ENCODE measurements around the gene OR6J1. TPM values are rescaled to one million over a fixed set of nuclear protein-coding genes. Genes with fewer than 3 reads are reported as not detected.

Gene OR6J1
- total and polyA plus RNA-seq, 2 of the 13 experiments (the other 11 are each of a cell fraction or from before 2014, with no cell fraction given), result not detected

DNA sequence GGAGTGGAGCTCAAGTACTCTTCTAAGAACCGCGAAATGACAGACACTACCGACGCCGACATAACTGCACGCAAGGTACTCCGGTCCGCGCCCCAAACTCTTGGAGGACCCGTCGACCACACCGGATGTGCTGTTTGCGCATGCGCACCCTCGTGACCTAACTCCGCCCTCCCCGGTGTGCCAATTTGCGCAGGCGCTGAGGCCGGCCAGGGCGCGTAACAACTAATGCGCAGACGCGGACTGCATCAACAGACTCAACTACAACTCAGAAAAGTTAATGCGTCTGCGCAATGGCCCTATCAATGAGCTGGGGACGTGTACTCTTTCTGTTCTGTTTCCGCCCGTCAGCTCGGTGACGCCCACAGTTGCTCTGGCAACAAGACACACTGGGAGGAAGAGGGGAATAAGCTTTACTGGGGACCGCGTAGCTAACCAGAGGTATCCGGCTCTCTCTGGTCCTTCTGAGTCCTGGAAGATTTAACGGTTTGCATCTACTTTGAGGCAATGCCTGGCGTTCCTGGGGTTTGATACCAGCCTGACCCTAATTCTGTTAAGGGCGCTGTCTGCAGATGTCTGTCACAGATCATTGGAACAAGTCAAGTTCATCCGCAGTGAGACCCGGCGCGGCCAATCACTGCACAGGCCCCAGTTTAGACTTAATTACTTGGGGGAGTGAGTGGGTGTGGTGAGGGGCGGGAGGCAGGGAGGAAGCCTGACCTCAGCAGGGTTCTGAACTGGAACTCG, 54.9 kb downstream of the OR6J1 start, which contains the start of gene DAD1 (continued):
- TF ChIP-seq CEBPB (IDR thresholded peaks at IDR 0.05; ENCODE audit: borderline replicate concordance, low read depth, low read length), result peak; percentile 66; the same call in 1 of the 2 replicates
- TF ChIP-seq KDM2A (CRISPR knock-in tag; IDR thresholded peaks at IDR 0.05; ENCODE audit: borderline replicate concordance, low read depth), result peak; percentile 72
- TF ChIP-seq NFE2L2 (IDR thresholded peaks at IDR 0.05; ENCODE audit: low read length), result peak; percentile 2; the same call in 1 of the 2 replicates
- TF ChIP-seq, protein P1, sequence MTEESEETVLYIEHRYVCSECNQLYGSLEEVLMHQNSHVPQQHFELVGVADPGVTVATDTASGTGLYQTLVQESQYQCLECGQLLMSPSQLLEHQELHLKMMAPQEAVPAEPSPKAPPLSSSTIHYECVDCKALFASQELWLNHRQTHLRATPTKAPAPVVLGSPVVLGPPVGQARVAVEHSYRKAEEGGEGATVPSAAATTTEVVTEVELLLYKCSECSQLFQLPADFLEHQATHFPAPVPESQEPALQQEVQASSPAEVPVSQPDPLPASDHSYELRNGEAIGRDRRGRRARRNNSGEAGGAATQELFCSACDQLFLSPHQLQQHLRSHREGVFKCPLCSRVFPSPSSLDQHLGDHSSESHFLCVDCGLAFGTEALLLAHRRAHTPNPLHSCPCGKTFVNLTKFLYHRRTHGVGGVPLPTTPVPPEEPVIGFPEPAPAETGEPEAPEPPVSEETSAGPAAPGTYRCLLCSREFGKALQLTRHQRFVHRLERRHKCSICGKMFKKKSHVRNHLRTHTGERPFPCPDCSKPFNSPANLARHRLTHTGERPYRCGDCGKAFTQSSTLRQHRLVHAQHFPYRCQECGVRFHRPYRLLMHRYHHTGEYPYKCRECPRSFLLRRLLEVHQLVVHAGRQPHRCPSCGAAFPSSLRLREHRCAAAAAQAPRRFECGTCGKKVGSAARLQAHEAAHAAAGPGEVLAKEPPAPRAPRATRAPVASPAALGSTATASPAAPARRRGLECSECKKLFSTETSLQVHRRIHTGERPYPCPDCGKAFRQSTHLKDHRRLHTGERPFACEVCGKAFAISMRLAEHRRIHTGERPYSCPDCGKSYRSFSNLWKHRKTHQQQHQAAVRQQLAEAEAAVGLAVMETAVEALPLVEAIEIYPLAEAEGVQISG (CRISPR knock-in tag; IDR thresholded peaks at IDR 0.05), result peak; percentile 84
- TF ChIP-seq ZNF136 (CRISPR knock-in tag; IDR thresholded peaks at IDR 0.05; ENCODE audit: low read depth), result no peak; the same call in 1 of the 2 replicates
- TF ChIP-seq ARID2 (CRISPR knock-in tag; IDR thresholded peaks at IDR 0.05; ENCODE audit: borderline replicate concordance), result 0 out of 2 replicates have a peak, but pooled peaks have one; percentile 9
- TF ChIP-seq HMG20B (CRISPR knock-in tag; conservative IDR thresholded peaks at IDR 0.05), result peak; percentile 80; the same call in 1 of the 2 replicates
- TF ChIP-seq SNAI1 (CRISPR knock-in tag; IDR thresholded peaks at IDR 0.05; ENCODE audit: borderline replicate concordance), result no peak
- no peak; the same call in 1 of the 2 replicates for TF ChIP-seq ZFP90 (CRISPR knock-in tag; IDR thresholded peaks at IDR 0.05; ENCODE audit: borderline replicate concordance)
- peak; percentile 92 for TF ChIP-seq ZNF441 (CRISPR knock-in tag; IDR thresholded peaks at IDR 0.05; ENCODE audit: borderline replicate concordance)
- TF ChIP-seq, protein P2, sequence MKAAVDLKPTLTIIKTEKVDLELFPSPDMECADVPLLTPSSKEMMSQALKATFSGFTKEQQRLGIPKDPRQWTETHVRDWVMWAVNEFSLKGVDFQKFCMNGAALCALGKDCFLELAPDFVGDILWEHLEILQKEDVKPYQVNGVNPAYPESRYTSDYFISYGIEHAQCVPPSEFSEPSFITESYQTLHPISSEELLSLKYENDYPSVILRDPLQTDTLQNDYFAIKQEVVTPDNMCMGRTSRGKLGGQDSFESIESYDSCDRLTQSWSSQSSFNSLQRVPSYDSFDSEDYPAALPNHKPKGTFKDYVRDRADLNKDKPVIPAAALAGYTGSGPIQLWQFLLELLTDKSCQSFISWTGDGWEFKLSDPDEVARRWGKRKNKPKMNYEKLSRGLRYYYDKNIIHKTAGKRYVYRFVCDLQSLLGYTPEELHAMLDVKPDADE (CRISPR knock-in tag; IDR thresholded peaks at IDR 0.05), result no peak; the same call in 1 of the 2 replicates
- TF ChIP-seq GTF3A (CRISPR knock-in tag; conservative IDR thresholded peaks at IDR 0.05), result no peak; the same call in 1 of the 2 replicates
- peak; percentile 59; the same call in 1 of the 2 replicates for TF ChIP-seq ZNF451 (CRISPR knock-in tag; IDR thresholded peaks at IDR 0.05)
- TF ChIP-seq ZNF234 (CRISPR knock-in tag; conservative IDR thresholded peaks at IDR 0.05), result no peak
- TF ChIP-seq ZC3H13 (CRISPR knock-in tag; IDR thresholded peaks at IDR 0.05), result no peak; the same call in 1 of the 2 replicates
- TF ChIP-seq JUND (CRISPR knock-in tag; IDR thresholded peaks at IDR 0.05), result no peak
- TF ChIP-seq MTA3 (CRISPR knock-in tag; IDR thresholded peaks at IDR 0.05), result no peak
- peak; percentile 81; the same call in 1 of the 2 replicates for TF ChIP-seq ZNF230 (CRISPR knock-in tag; IDR thresholded peaks at IDR 0.05)
- TF ChIP-seq HNF4A (CRISPR knock-in tag; IDR thresholded peaks at IDR 0.05), result no peak; the same call in 1 of the 2 replicates
- TF ChIP-seq HMG20A (CRISPR knock-in tag; IDR thresholded peaks at IDR 0.05; ENCODE audit: borderline replicate concordance), result 0 out of 2 replicates have a peak, but pooled peaks have one; percentile 39
- TF ChIP-seq ZNF510 (CRISPR knock-in tag; IDR thresholded peaks at IDR 0.05; ENCODE audit: low read depth), result peak; percentile 98
- no peak; the same call in 1 of the 2 replicates for TF ChIP-seq REL (CRISPR knock-in tag; conservative IDR thresholded peaks at IDR 0.05)
- no peak for TF ChIP-seq ZNF670 (CRISPR knock-in tag; IDR thresholded peaks at IDR 0.05; ENCODE audit: borderline replicate concordance)
- TF ChIP-seq YEATS2 (CRISPR knock-in tag; IDR thresholded peaks at IDR 0.05; ENCODE audit: borderline replicate concordance), result peak; percentile 90
- no peak for TF ChIP-seq MATR3 (CRISPR knock-in tag; IDR thresholded peaks at IDR 0.05)
- peak; percentile 56; the same call in 1 of the 2 replicates for TF ChIP-seq CCDC6 (CRISPR knock-in tag; IDR thresholded peaks at IDR 0.05)
